Endothelial cell (in vitro differentiated cells): Measurements from ENCODE around the gene TEX2. TPM values are rescaled to one million over a fixed set of nuclear protein-coding genes. Genes with fewer than 3 reads are reported as not detected.

Source experiments
- DNase-seq: peaks from one replicate; pipeline ENCODE4 v3.0.0; 2021; ENCODE audit warnings: low spot score
- H3K27ac Mint-ChIP-seq: one replicate; pipeline ENCODE4 v1.8.0; 2021; ENCODE audit warnings: mixed read lengths, inconsistent platforms; ENCODE audit not compliant: unreplicated experiment
- H3K27me3 Mint-ChIP-seq: one replicate; pipeline ENCODE4 v1.8.0; 2021; ENCODE audit warnings: mild to moderate bottlenecking, moderate library complexity, mixed read lengths, inconsistent platforms; ENCODE audit not compliant: unreplicated experiment
- H3K36me3 Mint-ChIP-seq: one replicate; pipeline ENCODE4 v1.8.0; 2021; ENCODE audit warnings: mild to moderate bottlenecking, low read depth, mixed read lengths, inconsistent platforms; ENCODE audit not compliant: unreplicated experiment
- H3K4me1 Mint-ChIP-seq: one replicate; pipeline ENCODE4 v1.8.0; 2021; ENCODE audit warnings: mild to moderate bottlenecking, mixed read lengths, inconsistent platforms; ENCODE audit not compliant: unreplicated experiment
- H3K4me3 Mint-ChIP-seq: one replicate; pipeline ENCODE4 v1.8.0; 2021; ENCODE audit warnings: mild to moderate bottlenecking, mixed read lengths, inconsistent platforms; ENCODE audit not compliant: unreplicated experiment
- H3K9me3 Mint-ChIP-seq: one replicate; pipeline ENCODE4 v1.8.0; 2021; ENCODE audit warnings: mixed read lengths, inconsistent platforms; ENCODE audit not compliant: unreplicated experiment
- CTCF ChIP-seq: fragments of 200-600 bp; sonication (generic); IDR thresholded peaks from one replicate; pipeline ENCODE4 v1.5.0; 2021; ENCODE audit warnings: antibody characterized with exemption; ENCODE audit not compliant: unreplicated experiment
- total RNA-seq: library from RNA; stranded (reverse); fragmentation: NEBNext Ultra II Directional; extraction: Animal tissue kit (Norgen Biotek cat#: 25700); gene quantifications from one replicate; pipeline ENCODE4 v1.2.1, GENCODE V29; 2021; ENCODE audit not compliant: unreplicated experiment

TEX2 gene
- total RNA-seq, 1 donor from 2014 or later = 16.3 TPM

GRCh38 chr17:64099543-64099942 is 163.5 kb downstream of the TEX2 start:
- Mint-ChIP-seq H3K27ac (no peak overlapping the region), H3K4me3 (no peak overlapping the region), H3K4me1 (peaks cover 10% of the 10 kb centered on the region), H3K36me3 (peaks cover 18% of the 10 kb centered on the region), H3K9me3 (no peaks in the 10 kb centered on the region), H3K27me3 (peaks cover 5% of the 10 kb centered on the region)
- no peak for TF ChIP-seq CTCF
- DNase-seq = no peak

Other genes with a start within 250 kb of the TEX2 start
- gene ICAM2, start 242.6 kb downstream of the TEX2 start, total RNA-seq = 52.1 TPM
- gene ERN1, start 133.1 kb downstream of the TEX2 start, total RNA-seq = 16.7 TPM
- 844 TPM for gene PECAM1, start 127.6 kb upstream of the TEX2 start, total RNA-seq
- 1.6 TPM for gene MILR1, start 185.9 kb upstream of the TEX2 start, total RNA-seq
- 21.3 TPM for gene POLG2, start 233.8 kb upstream of the TEX2 start, total RNA-seq
- gene DDX5, start 243.0 kb upstream of the TEX2 start, total RNA-seq = 771 TPM
- 47.8 TPM for gene CEP95, start 243.7 kb upstream of the TEX2 start, total RNA-seq